HepG2 (cell line): Measurements from ENCODE around the gene TWNK. TPM values are rescaled to one million over a fixed set of nuclear protein-coding genes. Genes with fewer than 3 reads are reported as not detected.
A peak's percentile ranks its signal among the peaks of the same experiment; 100 is the strongest.

Source experiments
- E2F5 ChIP-seq: sonication (generic); formaldehyde crosslinking; conservative IDR thresholded peaks from 2 replicates; pipeline ENCODE4 v1.4.0; 2020; ENCODE audit warnings: missing genetic modification reagents
- MAZ ChIP-seq, 2 experiments: sonication (generic) in 1 of 2; formaldehyde crosslinking in 1 of 2; IDR thresholded peaks; 2 replicates each; pipeline versions ENCODE4 v1.5.0 to v1.6.1; 2012 to 2020; ENCODE audit warnings: low read depth in 2 of 2, mild to moderate bottlenecking in 2 of 2, borderline replicate concordance in 1 of 2, improper control_type of control experiment in 1 of 2, low read length in 1 of 2, missing genetic modification reagents in 1 of 2, moderate library complexity in 1 of 2
- MEIS2 ChIP-seq: sonication (generic); formaldehyde crosslinking; IDR thresholded peaks from 2 replicates; pipeline ENCODE4 v1.9.0; 2021; ENCODE audit warnings: mild to moderate bottlenecking, missing genetic modification reagents
- NBN ChIP-seq: fragments of 450-650 bp; conservative IDR thresholded peaks from 2 replicates; pipeline ENCODE4 v1.6.1; 2017
- NFRKB ChIP-seq: fragments of 450-650 bp; IDR thresholded peaks from 2 replicates; pipeline ENCODE4 v1.6.1; 2017
- POLR2AphosphoS2 ChIP-seq: IDR thresholded peaks from 2 replicates; pipeline ENCODE4 v1.6.1; 2011; ENCODE audit warnings: low read depth, low read length, improper control_type of control experiment
- PRMT3 ChIP-seq: sonication (generic); formaldehyde crosslinking; IDR thresholded peaks from 2 replicates; pipeline ENCODE4 v1.8.1; 2022; ENCODE audit warnings: low read depth, mild to moderate bottlenecking, moderate library complexity, missing genetic modification reagents, borderline replicate concordance
- SRSF4 ChIP-seq: fragments of 200-400 bp; formaldehyde crosslinking; IDR thresholded peaks from one replicate; pipeline ENCODE4 v1.6.1; 2018; ENCODE audit warnings: mild to moderate bottlenecking, low read depth, low read length, moderate library complexity; ENCODE audit not compliant: poor library complexity, severe bottlenecking
- YY1 ChIP-seq: IDR thresholded peaks from 2 replicates; pipeline ENCODE4 v1.6.1; 2011; ENCODE audit warnings: low read length, low read depth, moderate library complexity, mild to moderate bottlenecking; ENCODE audit not compliant: insufficient read depth, insufficient replicate concordance
- ZNF12 ChIP-seq: sonication (generic); formaldehyde crosslinking; IDR thresholded peaks from 2 replicates; pipeline ENCODE4 v1.5.0; 2020; ENCODE audit warnings: missing genetic modification reagents
- ZNF407 ChIP-seq: sonication (generic); formaldehyde crosslinking; IDR thresholded peaks from one replicate; pipeline ENCODE4 v1.5.1; 2020; ENCODE audit warnings: mild to moderate bottlenecking, missing genetic modification reagents; ENCODE audit errors: not compliant biosample characterization
- ZNF644 ChIP-seq: IDR thresholded peaks from 2 replicates; pipeline ENCODE4 v1.6.1; 2016; ENCODE audit warnings: low read depth
- ZNF770 ChIP-seq: sonication (generic); formaldehyde crosslinking; IDR thresholded peaks from 2 replicates; pipeline ENCODE4 v1.5.0; 2020; ENCODE audit warnings: mild to moderate bottlenecking, missing genetic modification reagents
- ZNF839 ChIP-seq: sonication (generic); formaldehyde crosslinking; IDR thresholded peaks from 2 replicates; pipeline ENCODE4 v1.4.0; 2020; ENCODE audit warnings: missing genetic modification reagents, mild to moderate bottlenecking, borderline replicate concordance
- ZSCAN31 ChIP-seq: sonication (generic); formaldehyde crosslinking; IDR thresholded peaks from 2 replicates; pipeline ENCODE4 v1.5.0; 2020; ENCODE audit warnings: low read depth, mild to moderate bottlenecking, missing genetic modification reagents
- polyA plus RNA-seq, 8 experiments: library from polyadenylated mRNA; depleted of rRNA in 3 of 8; stranded (reverse) in 7 of 8; unstranded in 1 of 8; fragments of >200 nt; fragmentation: Illumina TruSeq in 4 of 8; extraction: Trizol in 4 of 8; gene quantifications; 2 replicates each; pipeline versions ENCODE4 v1.2.1 to v1.2.3, GENCODE V29; 2011 to 2016; ENCODE audit warnings: low read depth in 4 of 8, missing spikeins in 1 of 8, mixed read lengths in 1 of 8; ENCODE audit not compliant: insufficient read depth in 1 of 8
- total RNA-seq, 5 experiments: library from RNA; depleted of rRNA; stranded (reverse); fragments of >200 nt; fragmentation: Illumina TruSeq; extraction: Trizol; gene quantifications; 2 replicates each; pipeline ENCODE4 v1.2.3, GENCODE V29; 2016; ENCODE audit warnings: low read depth in 1 of 5

Gene TWNK
- total and polyA plus RNA-seq, 2 of the 13 experiments (the other 11 are each of a cell fraction or from before 2014, with no cell fraction given): 10.7 to 16.5 TPM

GRCh38 chr10:101031128-101031795, 43.9 kb downstream of the TWNK start, which contains the start of the genes PDZD7 and SFXN3 (continued):
- TF ChIP-seq MAZ (IDR thresholded peaks at IDR 0.05; ENCODE audit: borderline replicate concordance, low read depth, low read length): no peak
- TF ChIP-seq MAZ (CRISPR knock-in tag; IDR thresholded peaks at IDR 0.05; ENCODE audit: low read depth): 0 out of 2 replicates have a peak, but pooled peaks have one; percentile 18
- no peak for TF ChIP-seq MEIS2 (CRISPR knock-in tag)
- no peak for TF ChIP-seq ZNF12 (CRISPR knock-in tag)
- 0 out of 2 replicates have a peak, but pooled peaks have one; percentile 27 for TF ChIP-seq ZNF839
- TF ChIP-seq NBN: no peak
- no peak for TF ChIP-seq NFRKB
- no peak for TF ChIP-seq POLR2AphosphoS2
- TF ChIP-seq ZNF644 (CRISPR knock-in tag): no peak
- peak; percentile 65 for TF ChIP-seq ZNF407 (CRISPR knock-in tag)
- TF ChIP-seq ZSCAN31: 0 out of 2 replicates have a peak, but pooled peaks have one; percentile 19
- TF ChIP-seq ZNF770 (CRISPR knock-in tag): no peak
- TF ChIP-seq PRMT3 (CRISPR knock-in tag): no peak
- no peak for TF ChIP-seq E2F5 (CRISPR knock-in tag)
- no peak for TF ChIP-seq YY1
- TF ChIP-seq SRSF4: no peak
